Measurements from ENCODE around the gene IGFBP2.

The IGFBP2 gene

GRCh38 chr2:216635701-216636550 is 2.7 kb downstream of the IGFBP2 start:
- no peak for ATAC-seq (replicated peaks)

GRCh38 chr2:216636551-216637450 is 3.6 kb downstream of the IGFBP2 start:
- H3K4me3 Mint-ChIP-seq = no peak overlapping the region
- H3K4me1 Mint-ChIP-seq (ENCODE audit: low read depth in 2 of 2) = peaks cover 15 to 18% of the 10 kb centered on the region in 2 donors
- peaks cover 60 to 73% of the 10 kb centered on the region in 2 donors for H3K27me3 Mint-ChIP-seq
- ATAC-seq (replicated peaks) (no peak), DNase-seq (no peak)
- no peaks in the 10 kb centered on the region for H3K36me3 Mint-ChIP-seq (ENCODE audit: insufficient read depth)
- no peak overlapping the region for H3K27ac Mint-ChIP-seq
- no peaks in the 10 kb centered on the region for H3K9me3 Mint-ChIP-seq

More at GRCh38 chr2:216635701-216636550, 2.7 kb downstream of the IGFBP2 start:
- Mint-ChIP-seq H3K4me3 (no peak overlapping the region), H3K27ac (no peak overlapping the region), H3K27me3 (peaks cover 66 to 82% of the 10 kb centered on the region in 2 donors), H3K36me3 (ENCODE audit: insufficient read depth) (no peaks in the 10 kb centered on the region), H3K9me3 (no peaks in the 10 kb centered on the region), H3K4me1 (ENCODE audit: low read depth in 2 of 2) (peaks cover 15 to 18% of the 10 kb centered on the region in 2 donors)
- no peak for DNase-seq

GRCh38 chr2:216637472-216637871 is 4.3 kb downstream of the IGFBP2 start:
- peaks cover 54 to 69% of the 10 kb centered on the region in 2 donors for H3K27me3 Mint-ChIP-seq
- H3K36me3 Mint-ChIP-seq (ENCODE audit: insufficient read depth) = no peaks in the 10 kb centered on the region
- peaks cover 15 to 18% of the 10 kb centered on the region in 2 donors for H3K4me1 Mint-ChIP-seq (ENCODE audit: low read depth in 2 of 2)
- no peak for DNase-seq
- ATAC-seq (replicated peaks) = no peak
- H3K27ac Mint-ChIP-seq = no peak overlapping the region
- H3K9me3 Mint-ChIP-seq = no peaks in the 10 kb centered on the region
- no peak overlapping the region for H3K4me3 Mint-ChIP-seq

- Mint-ChIP-seq H3K4me1 (ENCODE audit: low read depth in 2 of 2) (no peaks in the 10 kb centered on the region), H3K9me3 (no peaks in the 10 kb centered on the region), H3K36me3 (ENCODE audit: insufficient read depth) (peaks cover 2% of the 10 kb centered on the region), H3K27ac (peak overlapping the region in 1 of 2 donors; percentile 33), H3K4me3 (no peak overlapping the region), H3K27me3 (peaks cover 26 to 48% of the 10 kb centered on the region in 2 donors)
- ATAC-seq (replicated peaks) = no peak
- no peak for DNase-seq
Observed at GRCh38 chr2:216643986-216644659, 10.9 kb downstream of the IGFBP2 start.

- H3K27ac Mint-ChIP-seq = no peak overlapping the region
- ATAC-seq (replicated peaks) = no peak
- H3K27me3 Mint-ChIP-seq = peaks cover 22 to 44% of the 10 kb centered on the region in 2 donors
- H3K36me3 Mint-ChIP-seq (ENCODE audit: insufficient read depth) = peaks cover 2% of the 10 kb centered on the region
- no peaks in the 10 kb centered on the region for H3K4me1 Mint-ChIP-seq (ENCODE audit: low read depth in 2 of 2)
- DNase-seq = no peak
- H3K4me3 Mint-ChIP-seq = no peak overlapping the region
- no peaks in the 10 kb centered on the region for H3K9me3 Mint-ChIP-seq
Observed at GRCh38 chr2:216644842-216645635, 11.8 kb downstream of the IGFBP2 start.

GRCh38 chr2:216645636-216645950 is 12.4 kb downstream of the IGFBP2 start:
- Mint-ChIP-seq H3K27ac (no peak overlapping the region), H3K4me1 (ENCODE audit: low read depth in 2 of 2) (no peaks in the 10 kb centered on the region), H3K4me3 (no peak overlapping the region), H3K27me3 (peaks cover 17 to 39% of the 10 kb centered on the region in 2 donors), H3K9me3 (no peaks in the 10 kb centered on the region), H3K36me3 (ENCODE audit: insufficient read depth) (peaks cover 2% of the 10 kb centered on the region)
- DNase-seq (no peak), ATAC-seq (replicated peaks) (no peak)

GRCh38 chr2:216646116-216646515 is 12.9 kb downstream of the IGFBP2 start:
- Mint-ChIP-seq H3K4me3 (no peak overlapping the region), H3K4me1 (ENCODE audit: low read depth in 2 of 2) (no peaks in the 10 kb centered on the region), H3K9me3 (no peaks in the 10 kb centered on the region), H3K27me3 (peaks cover 16 to 43% of the 10 kb centered on the region in 2 donors), H3K27ac (no peak overlapping the region), H3K36me3 (ENCODE audit: insufficient read depth) (peaks cover 2% of the 10 kb centered on the region)
- DNase-seq (no peak), ATAC-seq (replicated peaks) (no peak)

GRCh38 chr2:216648105-216648504 is 14.9 kb downstream of the IGFBP2 start:
- Mint-ChIP-seq H3K9me3 (no peaks in the 10 kb centered on the region), H3K36me3 (ENCODE audit: insufficient read depth) (peaks cover 2% of the 10 kb centered on the region), H3K4me1 (ENCODE audit: low read depth in 2 of 2) (no peaks in the 10 kb centered on the region), H3K27me3 (peaks cover 23 to 38% of the 10 kb centered on the region in 2 donors), H3K27ac (no peak overlapping the region), H3K4me3 (no peak overlapping the region)
- DNase-seq = no peak
- ATAC-seq (replicated peaks) = no peak

- Mint-ChIP-seq H3K36me3 (ENCODE audit: insufficient read depth) (peaks cover 2% of the 10 kb centered on the region), H3K4me3 (no peak overlapping the region), H3K27ac (no peak overlapping the region), H3K27me3 (peaks cover 23 to 32% of the 10 kb centered on the region in 2 donors), H3K4me1 (ENCODE audit: low read depth in 2 of 2) (peaks cover 0 to 2% of the 10 kb centered on the region in 2 donors), H3K9me3 (no peaks in the 10 kb centered on the region)
- ATAC-seq (replicated peaks) (no peak), DNase-seq (no peak)
Observed at GRCh38 chr2:216649574-216649973, 16.4 kb downstream of the IGFBP2 start.

- Mint-ChIP-seq H3K9me3 (no peaks in the 10 kb centered on the region), H3K4me1 (ENCODE audit: low read depth in 2 of 2) (peaks cover 0 to 2% of the 10 kb centered on the region in 2 donors), H3K27me3 (peaks cover 21 to 23% of the 10 kb centered on the region in 2 donors), H3K27ac (no peak overlapping the region), H3K4me3 (no peak overlapping the region), H3K36me3 (ENCODE audit: insufficient read depth) (peaks cover 2% of the 10 kb centered on the region)
- ATAC-seq (replicated peaks) (no peak), DNase-seq (no peak)
Observed at GRCh38 chr2:216650626-216651257, 17.5 kb downstream of the IGFBP2 start.

GRCh38 chr2:216651351-216651881 is 18.2 kb downstream of the IGFBP2 start:
- H3K9me3 Mint-ChIP-seq = no peaks in the 10 kb centered on the region
- no peak overlapping the region for H3K4me3 Mint-ChIP-seq
- no peak overlapping the region for H3K27ac Mint-ChIP-seq
- DNase-seq (no peak), ATAC-seq (replicated peaks) (no peak)
- H3K36me3 Mint-ChIP-seq (ENCODE audit: insufficient read depth) = peaks cover 2% of the 10 kb centered on the region
- peaks cover 19 to 20% of the 10 kb centered on the region in 2 donors for H3K27me3 Mint-ChIP-seq
- H3K4me1 Mint-ChIP-seq (ENCODE audit: low read depth in 2 of 2) = peaks cover 0 to 2% of the 10 kb centered on the region in 2 donors

- ATAC-seq (replicated peaks) = no peak
- peaks cover 24 to 25% of the 10 kb centered on the region in 2 donors for H3K27me3 Mint-ChIP-seq
- H3K4me1 Mint-ChIP-seq (ENCODE audit: low read depth in 2 of 2) = peaks cover 0 to 2% of the 10 kb centered on the region in 2 donors
- H3K9me3 Mint-ChIP-seq = no peaks in the 10 kb centered on the region
- no peak for DNase-seq
- peaks cover under 1% of the 10 kb centered on the region for H3K36me3 Mint-ChIP-seq (ENCODE audit: insufficient read depth)
- H3K27ac Mint-ChIP-seq = no peak overlapping the region
- no peak overlapping the region for H3K4me3 Mint-ChIP-seq
Observed at GRCh38 chr2:216652566-216652965, 19.3 kb downstream of the IGFBP2 start.

All from effector memory CD8-positive, alpha-beta T cell (primary cell).